Measurements from ENCODE around the gene FRMPD1. TPM values are rescaled to one million over a fixed set of nuclear protein-coding genes. Genes with fewer than 3 reads are reported as not detected.
"Not testable (repeated sequence)": the region's sequence is repeated elsewhere in the genome, so short reads cannot be mapped to it uniquely, and the experiment has no call there.

Gene FRMPD1
- polyA plus RNA-seq, 1 donor = 1.0 TPM

- DNase-seq = no peak
Observed at GRCh38 chr9:37740631-37741328, 90.0 kb downstream of the FRMPD1 start.

GRCh38 chr9:37745970-37746369, 95.2 kb downstream of the FRMPD1 start:
- DNase-seq = no peak

- no peak for DNase-seq
Observed at GRCh38 chr9:37746448-37747270, 95.9 kb downstream of the FRMPD1 start.

- DNase-seq = peak; percentile 43
Observed at GRCh38 chr9:37747271-37747753, 96.6 kb downstream of the FRMPD1 start.

GRCh38 chr9:37749129-37749528, 98.4 kb downstream of the FRMPD1 start:
- no peak for DNase-seq

- DNase-seq = no peak
Observed at GRCh38 chr9:37751186-37751585, 100.4 kb downstream of the FRMPD1 start.

- not testable (repeated sequence) for DNase-seq
Observed at GRCh38 chr9:37751704-37752103, 101.0 kb downstream of the FRMPD1 start.

GRCh38 chr9:37752112-37752511, 101.4 kb downstream of the FRMPD1 start:
- DNase-seq = not testable (repeated sequence)

- DNase-seq = no peak
Observed at GRCh38 chr9:37752642-37753488, 102.1 kb downstream of the FRMPD1 start.

GRCh38 chr9:37753489-37754190, 102.9 kb downstream of the FRMPD1 start, which contains the start of gene TRMT10B:
TSS of gene TRMT10B (plus strand) at chr9:37753805. CDS start at chr9:37761932, 8,127 bp downstream.
- peak; percentile 83 for DNase-seq

- no peak for DNase-seq
Observed at GRCh38 chr9:37758747-37759146, 108.0 kb downstream of the FRMPD1 start.

GRCh38 chr9:37760416-37761161, 109.8 kb downstream of the FRMPD1 start:
- DNase-seq = no peak

GRCh38 chr9:37761511-37761910, 110.8 kb downstream of the FRMPD1 start:
- DNase-seq = no peak

GRCh38 chr9:37765263-37765662, 114.5 kb downstream of the FRMPD1 start:
- DNase-seq = not testable (repeated sequence)

- no peak for DNase-seq
Observed at GRCh38 chr9:37769306-37769705, 118.6 kb downstream of the FRMPD1 start.

- no peak for DNase-seq
Observed at GRCh38 chr9:37769995-37770394, 119.2 kb downstream of the FRMPD1 start.

- DNase-seq = no peak
Observed at GRCh38 chr9:37775216-37775919, 124.6 kb downstream of the FRMPD1 start.

GRCh38 chr9:37776328-37776727, 125.6 kb downstream of the FRMPD1 start:
- DNase-seq = no peak

- no peak for DNase-seq
Observed at GRCh38 chr9:37778534-37778933, 127.8 kb downstream of the FRMPD1 start.

GRCh38 chr9:37784291-37784615, 133.5 kb downstream of the FRMPD1 start:
- no peak for DNase-seq

Data from left kidney (tissue), 2 donors.